Measurements from ENCODE around the gene R3HDM1.
"Not testable (repeated sequence)": the region's sequence is repeated elsewhere in the genome, so short reads cannot be mapped to it uniquely, and the experiment has no call there.

R3HDM1 gene

GRCh38 chr2:135531231-135532197 lies at the start of gene R3HDM1:
Gene R3HDM1, plus strand, starts transcription at chr2:135531484. Its CDS starts 73,362 bp downstream, at chr2:135604846.
- peak; percentile 96 for DNase-seq

GRCh38 chr2:135485441-135485840 lies 45.8 kb upstream of the R3HDM1 start:
- DNase-seq, result no peak

- no peak for DNase-seq
Observed at GRCh38 chr2:135490376-135490775, 40.9 kb upstream of the R3HDM1 start.

GRCh38 chr2:135494503-135494902 lies 36.8 kb upstream of the R3HDM1 start:
- no peak for DNase-seq

- DNase-seq, result no peak
Observed at GRCh38 chr2:135494917-135495316, 36.4 kb upstream of the R3HDM1 start.

- not testable (repeated sequence) for DNase-seq
Observed at GRCh38 chr2:135498588-135498987, 32.7 kb upstream of the R3HDM1 start.

- DNase-seq, result no peak
Observed at GRCh38 chr2:135504811-135505210, 26.5 kb upstream of the R3HDM1 start.

GRCh38 chr2:135510577-135510976 lies 20.7 kb upstream of the R3HDM1 start:
- no peak for DNase-seq

GRCh38 chr2:135512099-135512498 lies 19.2 kb upstream of the R3HDM1 start:
- DNase-seq, result no peak

GRCh38 chr2:135525786-135526185 lies 5.5 kb upstream of the R3HDM1 start:
- no peak for DNase-seq

- no peak for DNase-seq
Observed at GRCh38 chr2:135528006-135528405, 3.3 kb upstream of the R3HDM1 start.

GRCh38 chr2:135530313-135531230 lies 712 bp upstream of the R3HDM1 start, which contains the start of gene ZRANB3:
Gene ZRANB3, minus strand, starts transcription at chr2:135531218.
- DNase-seq, result peak; percentile 96

GRCh38 chr2:135532581-135532980 lies 1.3 kb downstream of the R3HDM1 start:
- no peak for DNase-seq

GRCh38 chr2:135533545-135533944 lies 2.3 kb downstream of the R3HDM1 start:
- DNase-seq, result not testable (repeated sequence)

- DNase-seq, result no peak
Observed at GRCh38 chr2:135546436-135546835, 15.2 kb downstream of the R3HDM1 start.

GRCh38 chr2:135547311-135547710 lies 16.0 kb downstream of the R3HDM1 start:
- DNase-seq, result no peak

GRCh38 chr2:135551356-135551755 lies 20.1 kb downstream of the R3HDM1 start:
- DNase-seq, result no peak

GRCh38 chr2:135552887-135553286 lies 21.6 kb downstream of the R3HDM1 start:
- no peak for DNase-seq

- DNase-seq, result no peak
Observed at GRCh38 chr2:135555311-135555710, 24.0 kb downstream of the R3HDM1 start.

GRCh38 chr2:135557530-135557929 lies 26.2 kb downstream of the R3HDM1 start:
- no peak for DNase-seq

- DNase-seq, result no peak
Observed at GRCh38 chr2:135561925-135562324, 30.6 kb downstream of the R3HDM1 start.

- DNase-seq, result peak; percentile 22
Observed at GRCh38 chr2:135563793-135564192, 32.5 kb downstream of the R3HDM1 start.

- no peak for DNase-seq
Observed at GRCh38 chr2:135570884-135571283, 39.6 kb downstream of the R3HDM1 start.
